Left kidney (tissue), 2 donors: Measurements from ENCODE around the gene RMC1. TPM values are rescaled to one million over a fixed set of nuclear protein-coding genes. Genes with fewer than 3 reads are reported as not detected.
A peak's percentile ranks its signal among the peaks of the same experiment; 100 is the strongest.

Source experiments
- DNase-seq: peaks from one replicate; pipeline ENCODE4 v3.0.0-alpha.2; 2013
- polyA plus RNA-seq: library from polyadenylated mRNA; unstranded; fragments of 120-200 nt; gene quantifications from one replicate; pipeline ENCODE4 v1.2.1, GENCODE V29; 2013; ENCODE audit not compliant: insufficient read length

The RMC1 gene
- polyA plus RNA-seq, 1 donor: 28.7 TPM

DNA sequence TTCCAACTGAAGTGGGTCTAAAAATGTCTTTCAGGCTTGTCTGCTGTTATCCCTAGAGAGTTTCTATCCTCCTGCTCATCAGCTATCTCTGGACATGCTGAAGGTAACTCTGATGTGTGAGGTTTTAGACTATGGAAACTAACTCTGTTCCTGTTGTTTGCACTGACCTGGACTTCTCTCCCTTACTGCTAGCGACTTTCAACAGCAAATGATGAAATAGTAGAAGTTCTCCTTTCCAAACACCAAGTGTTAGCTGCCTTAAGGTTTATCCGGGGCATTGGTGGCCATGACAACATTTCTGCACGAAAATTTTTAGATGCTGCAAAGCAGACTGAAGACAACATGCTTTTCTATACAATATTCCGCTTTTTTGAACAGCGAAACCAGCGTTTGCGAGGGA, 26.9 kb downstream of the RMC1 start:
- no peak for DNase-seq

GRCh38 chr18:23531912-23532311, 28.6 kb downstream of the RMC1 start:
- DNase-seq: no peak

- peak; percentile 14 for DNase-seq
Observed at GRCh38 chr18:23532848-23533247, 29.5 kb downstream of the RMC1 start.

GRCh38 chr18:23534276-23534675, 31.0 kb downstream of the RMC1 start:
- no peak for DNase-seq

GRCh38 chr18:23536204-23536603, 32.9 kb downstream of the RMC1 start:
- DNase-seq: no peak

DNA sequence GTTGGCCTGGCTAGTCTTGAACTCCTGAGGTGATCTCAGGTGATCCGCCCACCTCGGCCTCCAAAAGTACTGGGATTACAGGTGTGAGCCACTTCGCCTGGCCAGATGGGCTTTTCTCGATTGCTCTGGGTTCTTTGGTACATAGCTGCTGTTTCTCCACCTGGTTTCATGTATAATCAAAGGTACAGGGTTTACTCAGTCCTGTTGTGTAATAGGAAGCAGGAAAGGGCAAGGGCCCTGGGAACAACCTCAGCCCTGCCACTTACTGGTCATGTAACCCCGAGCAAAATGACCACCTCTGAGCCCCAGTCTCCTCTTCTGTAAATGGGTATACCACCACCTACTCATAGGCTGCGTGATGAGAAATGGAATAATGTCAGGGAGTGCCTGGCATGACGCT, 34.0 kb downstream of the RMC1 start:
- DNase-seq: no peak

- DNase-seq: no peak
Observed at GRCh38 chr18:23538001-23538400, 34.7 kb downstream of the RMC1 start.

DNA sequence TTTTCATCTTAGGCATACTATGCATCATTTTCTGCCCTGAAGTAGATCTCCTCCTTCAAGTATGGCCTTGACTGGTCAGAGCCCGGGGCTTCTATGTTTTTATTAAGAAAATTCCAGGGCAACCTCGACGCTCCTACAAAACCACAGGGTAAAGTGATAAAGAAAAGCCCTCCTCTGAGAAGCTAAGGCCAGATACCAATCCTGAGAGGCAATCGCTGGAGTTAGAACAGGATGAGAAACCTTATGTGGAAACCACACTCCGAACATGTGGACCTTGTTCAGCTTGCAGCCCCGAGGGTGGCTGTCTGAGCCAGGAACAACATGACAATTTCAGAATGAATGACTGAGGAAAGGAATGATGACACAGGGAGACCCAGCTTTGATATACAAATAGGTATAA, 35.6 kb downstream of the RMC1 start:
- DNase-seq: no peak

- no peak for DNase-seq
Observed at GRCh38 chr18:23539296-23539695, 36.0 kb downstream of the RMC1 start.

GRCh38 chr18:23539911-23540525, 36.7 kb downstream of the RMC1 start:
- no peak for DNase-seq

DNA sequence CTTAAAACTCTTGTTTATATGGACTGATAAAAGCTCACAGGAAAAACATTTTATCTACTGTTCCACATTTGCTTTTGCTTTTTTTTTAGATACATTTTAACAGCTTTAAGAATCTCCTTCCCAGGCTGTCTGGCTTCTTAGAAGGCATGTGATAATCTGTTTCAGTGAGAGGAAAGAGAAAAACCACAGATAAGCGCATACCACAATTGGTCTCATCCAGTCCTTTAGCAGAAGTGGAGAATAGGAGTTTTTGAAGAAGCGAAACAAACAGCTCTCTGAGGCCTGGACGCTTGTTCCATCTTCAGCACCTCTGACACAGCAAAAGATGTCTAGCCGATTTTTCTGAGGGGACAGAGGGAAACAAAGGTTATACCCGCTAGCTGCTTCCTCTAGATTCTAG, 37.6 kb downstream of the RMC1 start:
- no peak for DNase-seq

DNA sequence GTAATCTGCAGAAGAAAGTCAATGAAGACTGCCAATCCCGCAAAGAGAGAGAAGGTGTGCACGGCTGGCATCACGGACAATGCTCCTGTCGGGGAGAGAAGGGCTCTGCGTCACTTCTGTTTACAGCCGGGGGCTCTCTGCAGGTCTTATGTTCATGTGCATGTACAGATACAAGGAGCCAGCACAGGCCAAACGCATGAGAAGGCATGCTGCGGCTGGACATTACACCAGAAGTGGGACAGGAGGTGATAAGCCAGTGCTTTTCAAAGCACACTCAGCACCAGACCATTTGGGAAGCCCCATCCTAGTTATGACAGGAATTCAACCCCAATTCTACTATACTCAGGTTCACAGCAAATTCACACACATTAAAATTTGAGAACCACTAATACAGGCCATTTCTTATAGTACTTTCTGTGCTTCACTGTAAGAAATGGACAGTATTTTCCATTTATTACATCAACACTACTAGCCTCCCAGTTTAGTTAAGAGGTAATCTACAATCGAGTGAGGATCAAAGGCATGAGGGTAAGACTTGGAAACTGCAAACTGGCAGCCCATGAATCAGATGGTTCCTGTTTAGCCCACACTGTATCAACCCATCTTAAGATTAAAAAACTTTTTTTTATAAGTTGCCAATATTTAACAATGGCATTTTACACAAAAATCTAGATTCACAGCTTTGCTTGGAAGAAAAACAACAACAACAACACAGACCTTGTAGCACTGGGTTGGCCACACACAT, 38.2 kb downstream of the RMC1 start:
- DNase-seq: no peak

DNA sequence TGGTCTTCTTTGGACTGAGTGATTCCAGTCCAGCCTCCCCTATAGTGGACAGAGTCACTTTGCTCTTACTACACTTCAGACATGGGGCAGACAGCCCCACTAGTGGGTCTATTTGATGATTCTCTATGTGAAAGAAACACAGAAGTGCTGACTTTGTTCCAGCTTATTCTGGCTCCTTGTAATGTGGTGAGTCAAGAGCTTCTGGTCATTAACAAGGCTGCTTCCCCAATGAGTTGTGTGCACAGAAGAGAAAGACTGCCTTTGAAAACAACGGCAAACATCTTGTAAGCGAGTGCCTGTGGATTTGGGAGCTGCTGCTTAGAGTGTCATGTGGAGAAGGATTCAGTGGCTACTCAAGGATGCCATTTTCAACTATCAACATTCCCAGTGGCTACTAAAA, 39.1 kb downstream of the RMC1 start:
- DNase-seq: no peak

DNA sequence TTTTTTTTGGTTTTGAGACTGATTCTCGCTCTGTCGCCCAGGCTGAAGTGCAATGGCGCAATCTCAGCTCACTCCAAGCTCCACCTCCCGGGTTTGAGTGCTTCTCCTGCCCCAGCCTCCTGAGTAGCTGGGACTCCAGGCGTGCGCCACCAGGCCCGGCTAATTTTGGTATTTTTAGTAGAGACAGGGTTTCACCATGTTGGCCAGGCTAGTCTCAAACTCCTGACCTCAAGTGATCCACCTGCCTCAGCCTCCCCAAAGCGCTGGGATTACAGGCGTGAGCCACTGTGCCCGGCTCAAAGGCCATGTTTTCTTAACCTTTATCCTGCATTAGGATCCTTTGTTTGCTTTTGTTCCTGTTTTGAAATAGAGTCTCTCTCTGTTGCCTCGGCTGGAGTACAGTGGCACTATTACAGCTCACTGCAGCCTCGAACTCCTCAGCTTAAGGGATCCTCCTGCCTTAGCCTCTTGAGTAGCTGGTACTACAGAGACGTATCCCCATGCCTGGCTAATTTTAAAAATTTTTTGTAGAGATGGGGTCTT, 42.0 kb downstream of the RMC1 start:
- no peak for DNase-seq

DNA sequence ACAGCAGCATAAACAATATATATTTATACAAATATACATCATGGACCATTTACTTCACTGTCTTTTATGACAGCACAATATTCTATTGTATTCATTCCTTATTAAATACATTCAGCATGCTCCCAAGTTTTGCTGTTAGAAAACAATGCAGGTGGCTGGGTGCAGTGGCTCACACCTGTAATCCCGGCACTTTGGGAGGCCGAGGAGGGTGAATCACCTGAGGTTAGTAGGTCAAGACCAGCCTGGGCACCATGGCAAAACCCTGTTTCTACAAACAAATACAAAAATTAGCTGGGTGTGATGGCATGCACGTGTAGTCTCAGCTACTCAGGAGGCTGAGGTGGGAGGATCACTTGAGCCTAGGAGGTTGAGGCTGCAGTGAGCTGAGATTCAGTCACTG, 44.0 kb downstream of the RMC1 start:
- DNase-seq: no peak

GRCh38 chr18:23547846-23548245, 44.5 kb downstream of the RMC1 start:
- no peak for DNase-seq

DNA sequence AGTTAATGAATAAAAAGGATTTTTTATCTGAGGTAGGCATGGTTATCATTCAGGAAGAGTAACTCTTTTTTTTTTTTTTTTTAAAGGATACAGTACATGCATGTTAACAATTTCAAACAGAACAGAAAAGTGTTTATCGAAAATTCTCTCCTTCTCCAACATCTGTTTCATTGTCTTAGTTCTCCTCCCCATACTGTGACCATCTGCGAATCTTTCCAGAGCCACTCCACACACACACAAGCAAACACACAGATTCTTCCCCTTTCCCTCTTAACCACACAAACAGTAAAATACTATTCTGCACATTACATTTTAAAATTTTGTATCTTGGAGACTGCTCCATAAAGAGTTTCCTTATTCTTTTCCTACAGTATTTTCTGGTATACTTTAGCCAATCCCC, 45.0 kb downstream of the RMC1 start:
- DNase-seq: no peak

DNA sequence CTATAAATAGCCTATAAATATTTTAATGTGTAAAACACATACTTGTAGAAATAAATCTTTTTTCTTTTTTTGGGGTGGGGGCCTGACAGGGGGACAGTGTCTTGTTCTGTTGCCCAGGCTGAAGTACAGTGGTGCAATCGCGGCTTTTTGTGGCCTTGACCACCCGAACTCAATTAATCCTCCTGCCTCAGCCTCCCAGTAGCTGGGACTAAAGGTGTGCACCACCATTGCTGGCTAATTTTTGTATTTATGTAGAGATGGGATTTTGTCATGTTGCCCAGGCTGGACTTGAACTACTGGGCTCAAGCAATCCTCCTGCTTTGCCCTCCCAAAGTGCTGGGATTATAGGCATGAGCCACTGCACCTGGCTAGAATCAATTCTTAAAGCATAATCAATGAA, 45.4 kb downstream of the RMC1 start:
- DNase-seq: no peak

- DNase-seq: no peak
Observed at GRCh38 chr18:23550898-23551297, 47.6 kb downstream of the RMC1 start.

DNA sequence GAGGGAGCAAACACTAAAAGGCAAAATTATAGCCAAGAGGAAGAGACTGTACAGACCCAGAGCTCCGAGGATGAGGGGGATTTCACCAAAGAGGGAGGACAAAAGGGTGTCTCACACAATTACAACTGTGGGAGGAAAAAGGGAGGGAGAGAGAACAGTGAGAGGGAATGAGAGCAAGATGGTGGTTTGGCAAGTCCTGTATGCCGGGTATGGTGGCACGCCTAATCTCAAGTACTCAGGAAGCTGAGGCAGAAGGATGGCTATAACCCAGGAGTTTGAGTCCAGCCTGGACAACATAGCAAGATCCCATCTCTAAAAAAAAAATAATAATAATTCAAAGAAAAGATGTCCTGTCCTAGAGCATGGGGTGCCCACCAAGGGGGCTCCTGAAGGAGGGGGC, 48.7 kb downstream of the RMC1 start:
- no peak for DNase-seq

GRCh38 chr18:23552505-23552904, 49.2 kb downstream of the RMC1 start:
- no peak for DNase-seq

GRCh38 chr18:23553887-23554286, 50.6 kb downstream of the RMC1 start:
- no peak for DNase-seq

- no peak for DNase-seq
Observed at GRCh38 chr18:23556145-23556780, 53.0 kb downstream of the RMC1 start.
